HEK293 (cell line): ENCODE data around the gene GARIN5B.

Experiments used
- KLF17 ChIP-seq: fragments of 450-650 bp; formaldehyde crosslinking; IDR thresholded peaks from 2 replicates; pipeline ENCODE4 v1.5.1; 2016; ENCODE audit warnings: missing biosample characterization, missing genetic modification characterization
- MYNN ChIP-seq: fragments of 450-650 bp; formaldehyde crosslinking; IDR thresholded peaks from 2 replicates; pipeline ENCODE4 v1.5.1; 2016; ENCODE audit warnings: missing biosample characterization, missing genetic modification characterization, borderline replicate concordance
- OSR2 ChIP-seq: fragments of 450-650 bp; formaldehyde crosslinking; IDR thresholded peaks from 2 replicates; pipeline ENCODE4 v1.5.1; 2016; ENCODE audit warnings: missing biosample characterization, missing genetic modification characterization
- PRDM1 ChIP-seq: fragments of 450-650 bp; formaldehyde crosslinking; IDR thresholded peaks from 2 replicates; pipeline ENCODE4; 2016; ENCODE audit warnings: missing biosample characterization, missing genetic modification characterization
- SALL2 ChIP-seq: fragments of 450-650 bp; formaldehyde crosslinking; IDR thresholded peaks from 2 replicates; pipeline ENCODE4 v1.5.0; 2017; ENCODE audit warnings: missing biosample characterization, mild to moderate bottlenecking, missing genetic modification characterization, borderline replicate concordance
- SCRT1 ChIP-seq: fragments of 450-650 bp; formaldehyde crosslinking; IDR thresholded peaks from 2 replicates; pipeline ENCODE4 v1.5.1; 2016; ENCODE audit warnings: missing biosample characterization, missing genetic modification characterization, borderline replicate concordance
- SCRT2 ChIP-seq: fragments of 450-650 bp; formaldehyde crosslinking; IDR thresholded peaks from 2 replicates; pipeline ENCODE4 v1.5.1; 2016; ENCODE audit warnings: missing biosample characterization, missing genetic modification characterization
- SP2 ChIP-seq: fragments of 450-650 bp; formaldehyde crosslinking; IDR thresholded peaks from 2 replicates; pipeline ENCODE4 v1.5.1; 2016; ENCODE audit warnings: missing biosample characterization, missing genetic modification characterization
- SP3 ChIP-seq: fragments of 450-650 bp; formaldehyde crosslinking; IDR thresholded peaks from 2 replicates; pipeline ENCODE4 v1.5.1; 2016; ENCODE audit warnings: missing biosample characterization, missing genetic modification characterization
- YY1 ChIP-seq: fragments of 450-650 bp; formaldehyde crosslinking; IDR thresholded peaks from 2 replicates; pipeline ENCODE4 v1.5.1; 2018; ENCODE audit warnings: missing biosample characterization, missing genetic modification characterization
- ZBTB10 ChIP-seq: fragments of 450-650 bp; formaldehyde crosslinking; IDR thresholded peaks from 2 replicates; pipeline ENCODE4 v1.5.1; 2016; ENCODE audit warnings: missing biosample characterization, missing genetic modification characterization
- ZBTB11 ChIP-seq: fragments of 450-650 bp; formaldehyde crosslinking; conservative IDR thresholded peaks from 2 replicates; pipeline ENCODE4 v1.5.1; 2016; ENCODE audit warnings: low read depth, missing biosample characterization, missing genetic modification characterization
- ZBTB17 ChIP-seq: fragments of 450-650 bp; formaldehyde crosslinking; IDR thresholded peaks from 2 replicates; pipeline ENCODE4 v1.5.1; 2016; ENCODE audit warnings: missing biosample characterization, missing genetic modification characterization
- ZBTB44 ChIP-seq: fragments of 450-650 bp; IDR thresholded peaks from 2 replicates; pipeline ENCODE4 v1.5.1; 2018; ENCODE audit warnings: missing biosample characterization, mild to moderate bottlenecking, missing genetic modification characterization
- ZFHX2 ChIP-seq: fragments of 450-650 bp; formaldehyde crosslinking; conservative IDR thresholded peaks from 2 replicates; pipeline ENCODE4 v1.5.1; 2016; ENCODE audit warnings: missing biosample characterization, missing genetic modification characterization
- ZNF274 ChIP-seq, 2 experiments: fragments of 200-500 bp in 1 of 2; fragments of 450-650 bp in 1 of 2; sonication (Bioruptor generic) in 1 of 2; formaldehyde crosslinking in 1 of 2; IDR thresholded peaks; 2 replicates each; pipeline versions ENCODE4 v1.5.1 to v1.6.1; 2014 to 2016; ENCODE audit warnings: borderline replicate concordance in 1 of 2, inconsistent platforms in 1 of 2, low read length in 1 of 2, missing biosample characterization in 1 of 2, missing genetic modification characterization in 1 of 2
- ZNF362 ChIP-seq: fragments of 450-650 bp; formaldehyde crosslinking; IDR thresholded peaks from 2 replicates; pipeline ENCODE4 v1.5.1; 2016; ENCODE audit warnings: missing biosample characterization, missing genetic modification characterization
- ZNF394 ChIP-seq: fragments of 450-650 bp; formaldehyde crosslinking; IDR thresholded peaks from 2 replicates; pipeline ENCODE4 v1.5.1; 2016; ENCODE audit warnings: missing biosample characterization, missing genetic modification characterization, mild to moderate bottlenecking, moderate library complexity, borderline replicate concordance
- ZNF518A ChIP-seq: fragments of 450-650 bp; formaldehyde crosslinking; conservative IDR thresholded peaks from 2 replicates; pipeline ENCODE4 v1.5.1; 2016; ENCODE audit warnings: low read depth, missing biosample characterization, missing genetic modification characterization
- ZNF623 ChIP-seq: fragments of 450-650 bp; formaldehyde crosslinking; IDR thresholded peaks from 2 replicates; pipeline ENCODE4 v1.5.1; 2016; ENCODE audit warnings: missing biosample characterization, missing genetic modification characterization
- ZNF692 ChIP-seq: fragments of 450-650 bp; formaldehyde crosslinking; IDR thresholded peaks from 2 replicates; pipeline ENCODE4 v1.5.1; 2016; ENCODE audit warnings: missing biosample characterization, missing genetic modification characterization

Gene GARIN5B

GRCh38 chr19:55407800-55408532 lies 44.9 kb upstream of the GARIN5B start (continued):
- TF ChIP-seq ZBTB11 (tag by site-specific recombination), result peak; percentile 61
- peak; percentile 95 for TF ChIP-seq SP3
- peak; percentile 53; the same call in 1 of the 2 replicates for TF ChIP-seq ZNF518A (tag by site-specific recombination)
- TF ChIP-seq ZBTB10 (tag by site-specific recombination), result peak; percentile 82
- TF ChIP-seq ZNF692 (tag by site-specific recombination), result peak; percentile 92
- 0 out of 2 replicates have a peak, but pooled peaks have one; percentile 16 for TF ChIP-seq ZNF623 (tag by site-specific recombination)
- no peak for TF ChIP-seq ZNF274 (IDR thresholded peaks at IDR 0.05; ENCODE audit: low read length)
- no peak for TF ChIP-seq ZNF274 (tag by site-specific recombination; IDR thresholded peaks at IDR 0.05; ENCODE audit: borderline replicate concordance)
- peak; percentile 89; the same call in 1 of the 2 replicates for TF ChIP-seq KLF17 (tag by site-specific recombination)
- TF ChIP-seq SCRT2, result no peak
- TF ChIP-seq ZNF362 (tag by site-specific recombination), result no peak
- TF ChIP-seq SALL2 (tag by site-specific recombination), result no peak
- 0 out of 2 replicates have a peak, but pooled peaks have one; percentile 14 for TF ChIP-seq ZNF394 (tag by site-specific recombination)
- TF ChIP-seq MYNN (tag by site-specific recombination), result no peak
- TF ChIP-seq OSR2, result no peak
- no peak for TF ChIP-seq ZBTB44
- peak; percentile 52 for TF ChIP-seq ZBTB17 (tag by site-specific recombination)
- TF ChIP-seq SP2, result peak; percentile 95
- no peak for TF ChIP-seq SCRT1
- TF ChIP-seq PRDM1 (tag by site-specific recombination), result no peak
- TF ChIP-seq ZFHX2 (tag by site-specific recombination), result peak; percentile 65
- TF ChIP-seq YY1 (tag by site-specific recombination), result no peak
